ENCODE data around the gene TRIM54. TPM values are rescaled to one million over a fixed set of nuclear protein-coding genes. Genes with fewer than 3 reads are reported as not detected.

Gene TRIM54
- total and polyA plus RNA-seq, 2 of the 8 experiments (the other 6 are each of a cell fraction or from before 2014, with no cell fraction given), result 3.9 to 5.8 TPM

GRCh38 chr2:27265536-27265870 lies 16.7 kb upstream of the TRIM54 start:
- FAIRE-seq (no peak), DNase-seq (ENCODE audit: low read depth in 1 of 2, low spot score in 2 of 2) (no peak)
- Histone ChIP-seq H4K20me1 (replicated peaks in 1 of 2; ENCODE audit: control insufficient read depth in 1 of 2, insufficient read depth in 2 of 2, low read length in 2 of 2) (peaks cover 0 to 4% of the 10 kb centered on the region in 2 experiments), H3K27ac (ENCODE audit: low read depth, low read length) (no peak overlapping the region), H2BK12ac (ENCODE audit: low read depth, low read length) (peak overlapping the region; percentile 82; the same call in 1 of the 2 replicates), H2BK15ac (ENCODE audit: low read length) (peak overlapping the region; percentile 53), H3K4me3 (ENCODE audit: extremely low read depth in 1 of 4, insufficient read depth in 2 of 4, low read depth in 3 of 4, low read length in 4 of 4) (peak overlapping the region in 1 of 4 experiments; percentile 85; a peak in 2 of 8 replicates), H2BK120ac (replicated peaks; ENCODE audit: low read depth, low read length) (no peak overlapping the region), H3K36me3 (ENCODE audit: control insufficient read depth in 2 of 4, insufficient read depth in 4 of 4, low read length in 3 of 4) (no peaks in the 10 kb centered on the region), H3K23me2 (ENCODE audit: low read depth, low read length) (peaks cover 19% of the 10 kb centered on the region; the same call in 1 of the 2 replicates), H4K5ac (ENCODE audit: insufficient read length, low read depth, low read length) (no peak overlapping the region), H4K8ac (ENCODE audit: extremely low read depth, insufficient read depth, low read length) (no peak overlapping the region), H3K27me3 (replicated peaks in 1 of 4; ENCODE audit: control insufficient read depth in 3 of 4, extremely low read depth in 1 of 4, insufficient read depth in 3 of 4, low read length in 3 of 4) (peaks cover 39 to 66% (median 58%) of the 10 kb centered on the region in 4 experiments), H3K4ac (replicated peaks; ENCODE audit: insufficient read length, low read depth, low read length) (no peak overlapping the region), H3K9me3 (ENCODE audit: insufficient read depth in 2 of 2, low read depth in 1 of 2, low read length in 1 of 2) (no peaks in the 10 kb centered on the region), H2AK5ac (ENCODE audit: low read depth, low read length) (peak overlapping the region; percentile 2; the same call in 1 of the 2 replicates), H3K4me1 (replicated peaks in 1 of 4; ENCODE audit: control insufficient read depth in 3 of 4, insufficient read depth in 4 of 4, low read length in 3 of 4) (peaks cover 3 to 19% (median 14%) of the 10 kb centered on the region in 4 experiments), H3K14ac (ENCODE audit: insufficient read length) (no peak overlapping the region), H3K56ac (replicated peaks; ENCODE audit: insufficient read length, low read depth, low read length) (no peak overlapping the region), H3K23ac (ENCODE audit: insufficient read length) (no peak overlapping the region), H3K9ac (replicated peaks in 1 of 4; ENCODE audit: extremely low read depth in 1 of 4, low read depth in 3 of 4, low read length in 3 of 4) (no peak overlapping the region), H2AFZ (ENCODE audit: low read length) (0 out of 2 replicates have a peak overlapping the region, but pooled peaks have one; percentile 52), H3K18ac (ENCODE audit: extremely low read depth, low read length) (peak overlapping the region; percentile 3; the same call in 1 of the 2 replicates), H3K4me2 (ENCODE audit: insufficient read depth in 1 of 2, low read depth in 2 of 2, low read length in 2 of 2) (peak overlapping the region in 1 of 2 experiments; percentile 99; a peak in 3 of 4 replicates), H3K79me2 (ENCODE audit: control insufficient read depth in 1 of 2, insufficient read depth in 2 of 2, low read length in 2 of 2) (peaks cover 0 to 2% of the 10 kb centered on the region in 2 experiments; a peak in 1 of 4 replicates), H2BK5ac (ENCODE audit: low read depth, low read length) (no peak overlapping the region), H2BK20ac (ENCODE audit: low read length) (peak overlapping the region; percentile 16; the same call in 1 of the 2 replicates), H3K79me1 (ENCODE audit: low read depth, low read length) (no peaks in the 10 kb centered on the region), H4K91ac (replicated peaks; ENCODE audit: insufficient read length, low read length) (peak overlapping the region; percentile 34)
- ChIA-PET CTCF (ENCODE audit: partially characterized antibody) (interaction anchor here (0.7 to 14.1 kb wide), 22 partner anchors 8 to 239 kb away, joined by 3 to 288 read pairs (median 6); partner anchors contain the start of genes ABHD1, DNAJC5G, EIF2B4 and SNX17), POLR2A (ENCODE audit: partially characterized antibody) (interaction anchor here (0.9 to 8.2 kb wide), 9 partner anchors 9 to 90 kb away, joined by 3 to 71 read pairs (median 5); partner anchors contain the start of genes ATRAID, CAD, DNAJC5G and SLC5A6)
- TF ChIP-seq TCF12 (IDR thresholded peaks at IDR 0.05; ENCODE audit: low read depth, low read length), result no peak
- no peak for TF ChIP-seq SRF (IDR thresholded peaks at IDR 0.05; ENCODE audit: low read depth, low read length)
- TF ChIP-seq CREB1 (IDR thresholded peaks at IDR 0.05), result no peak
- no peak for TF ChIP-seq CBX8 (IDR thresholded peaks at IDR 0.05; ENCODE audit: borderline replicate concordance, low read depth, low read length)
- TF ChIP-seq E2F6 (IDR thresholded peaks at IDR 0.05), result no peak
- TF ChIP-seq GABPA (IDR thresholded peaks at IDR 0.05; ENCODE audit: borderline replicate concordance, insufficient read depth, low read length), result no peak
- TF ChIP-seq JUND (IDR thresholded peaks at IDR 0.05; ENCODE audit: low read length), result no peak
- TF ChIP-seq JUN (IDR thresholded peaks at IDR 0.05; ENCODE audit: low read depth, low read length), result no peak
- no peak for TF ChIP-seq EZH2 (IDR thresholded peaks at IDR 0.05; ENCODE audit: low read depth, low read length, severe bottlenecking)
- TF ChIP-seq RXRA (IDR thresholded peaks at IDR 0.05; ENCODE audit: insufficient read depth, low read depth, low read length), result no peak
- TF ChIP-seq YY1 (IDR thresholded peaks at IDR 0.05; ENCODE audit: low read depth, low read length), result no peak
- no peak for TF ChIP-seq SP4 (IDR thresholded peaks at IDR 0.05; ENCODE audit: low read length)
- no peak for TF ChIP-seq POLR2AphosphoS5 (IDR thresholded peaks at IDR 0.05; ENCODE audit: low read depth, low read length)

Measured in H1 (cell line).